H1 (cell line): ENCODE data around the gene ABL1. TPM values are rescaled to one million over a fixed set of nuclear protein-coding genes. Genes with fewer than 3 reads are reported as not detected.

Experiments used
- CTCF ChIA-PET: fragments of 300-600 bp; sonication (Branson Sonifier 250); formaldehyde crosslinking; loops from one replicate; lab custom pipeline; 2021; ENCODE audit not compliant: partially characterized antibody; lab: Charles Lee
- POLR2A ChIA-PET: fragments of 300-600 bp; sonication (Branson Sonifier 250); formaldehyde crosslinking; loops from one replicate; lab custom pipeline; 2021; ENCODE audit warnings: inconsistent platforms; ENCODE audit not compliant: partially characterized antibody; lab: Charles Lee
- DNase-seq, 2 experiments: peaks; one replicate each; pipeline versions ENCODE4 v3.0.0 to v3.0.0-alpha.2; 2010 to 2022; ENCODE audit warnings: low spot score in 2 of 2, low read depth in 1 of 2, mixed read lengths in 1 of 2
- FAIRE-seq: peaks from 2 replicates; lab custom pipeline; 2011; peaks lifted over from hg19 to GRCh38; lab: Jason Lieb, UNC
- H2AFZ ChIP-seq: 2 replicates; pipeline ENCODE4 v1.8.1; 2012; ENCODE audit warnings: low read length, inconsistent platforms
- H2AK5ac ChIP-seq: 2 replicates; pipeline ENCODE4 v1.6.1; 2013; ENCODE audit warnings: low read depth, low read length
- H2BK120ac ChIP-seq: replicated peaks from 2 replicates; pipeline ENCODE3; 2013; ENCODE audit warnings: low read depth, low read length, inconsistent platforms
- H2BK12ac ChIP-seq: 2 replicates; pipeline ENCODE4 v1.6.1; 2013; ENCODE audit warnings: low read depth, low read length
- H2BK15ac ChIP-seq: 2 replicates; pipeline ENCODE4 v1.6.1; 2013; ENCODE audit warnings: low read length
- H2BK20ac ChIP-seq: 2 replicates; pipeline ENCODE4 v1.6.1; 2013; ENCODE audit warnings: low read length
- H2BK5ac ChIP-seq: 2 replicates; pipeline ENCODE4 v1.6.1; 2013; ENCODE audit warnings: low read depth, low read length
- H3K14ac ChIP-seq: 2 replicates; pipeline ENCODE4 v1.6.1; 2013; ENCODE audit warnings: inconsistent platforms; ENCODE audit not compliant: insufficient read length
- H3K18ac ChIP-seq: 2 replicates; pipeline ENCODE4 v1.6.1; 2013; ENCODE audit warnings: low read length; ENCODE audit errors: extremely low read depth
- H3K23ac ChIP-seq: 2 replicates; pipeline ENCODE4 v1.6.1; 2013; ENCODE audit warnings: inconsistent platforms; ENCODE audit not compliant: insufficient read length
- H3K23me2 ChIP-seq: 2 replicates; pipeline ENCODE4 v1.6.1; 2013; ENCODE audit warnings: low read depth, low read length
- H3K27ac ChIP-seq: 2 replicates; pipeline ENCODE4 v1.6.1; 2011; ENCODE audit warnings: low read depth, low read length, inconsistent platforms
- H3K27me3 ChIP-seq, 4 experiments: replicated peaks in 1 of 4; 1 replicate in 1 of 4; 2 replicates in 3 of 4; pipeline versions ENCODE4 v1.6.1 to v1.8.1; 2011 to 2013; ENCODE audit warnings: low read length in 3 of 4, mild to moderate bottlenecking in 3 of 4, inconsistent platforms in 2 of 4, mixed read lengths in 2 of 4, moderate library complexity in 1 of 4; ENCODE audit not compliant: control insufficient read depth in 3 of 4, insufficient read depth in 3 of 4; ENCODE audit errors: extremely low read depth in 1 of 4
- H3K36me3 ChIP-seq, 4 experiments: 2 replicates each; pipeline versions ENCODE4 v1.6.1 to v1.8.1; 2011 to 2013; ENCODE audit warnings: mild to moderate bottlenecking in 4 of 4, low read length in 3 of 4, moderate library complexity in 2 of 4, control low read depth in 1 of 4, inconsistent platforms in 1 of 4; ENCODE audit not compliant: insufficient read depth in 4 of 4, control insufficient read depth in 2 of 4
- H3K4ac ChIP-seq: replicated peaks from 2 replicates; pipeline ENCODE3; 2013; ENCODE audit warnings: low read length, low read depth, mixed read lengths, inconsistent platforms; ENCODE audit not compliant: insufficient read length
- H3K4me1 ChIP-seq, 4 experiments: replicated peaks in 1 of 4; 1 replicate in 1 of 4; 2 replicates in 3 of 4; pipeline versions ENCODE4 v1.6.1 to v1.8.1; 2011 to 2013; ENCODE audit warnings: low read length in 3 of 4, inconsistent platforms in 2 of 4, mixed read lengths in 1 of 4; ENCODE audit not compliant: insufficient read depth in 4 of 4, control insufficient read depth in 3 of 4
- H3K4me2 ChIP-seq, 2 experiments: 2 replicates each; pipeline versions ENCODE4 v1.6.1 to v1.8.1; 2011 to 2013; ENCODE audit warnings: low read depth in 2 of 2, low read length in 2 of 2, control low read depth in 1 of 2, inconsistent platforms in 1 of 2, mild to moderate bottlenecking in 1 of 2; ENCODE audit not compliant: insufficient read depth in 1 of 2
- H3K4me3 ChIP-seq, 4 experiments: fragments of 200-600, 300-600 bp in 1 of 4; sonication (generic), shearing (Covaris generic), sonication (Bioruptor Twin) in 1 of 4; 2 replicates each; pipeline versions ENCODE4 v1.5.1 to v1.8.1; 2011 to 2016; ENCODE audit warnings: low read length in 4 of 4, low read depth in 3 of 4, control low read depth in 2 of 4, inconsistent platforms in 2 of 4, mild to moderate bottlenecking in 2 of 4, mixed read lengths in 1 of 4, moderate library complexity in 1 of 4; ENCODE audit not compliant: insufficient read depth in 2 of 4; ENCODE audit errors: extremely low read depth in 1 of 4
- H3K56ac ChIP-seq: replicated peaks from 2 replicates; pipeline ENCODE3; 2013; ENCODE audit warnings: low read depth, mild to moderate bottlenecking, mixed read lengths, low read length, inconsistent platforms; ENCODE audit not compliant: insufficient read length
- H3K79me1 ChIP-seq: 2 replicates; pipeline ENCODE4 v1.6.1; 2013; ENCODE audit warnings: low read depth, low read length, control low read depth
- H3K79me2 ChIP-seq, 2 experiments: 2 replicates each; pipeline versions ENCODE4 v1.6.1 to v1.8.1; 2012 to 2013; ENCODE audit warnings: low read length in 2 of 2, mild to moderate bottlenecking in 2 of 2, inconsistent platforms in 1 of 2; ENCODE audit not compliant: insufficient read depth in 2 of 2, control insufficient read depth in 1 of 2
- H3K9ac ChIP-seq, 4 experiments: replicated peaks in 1 of 4; 1 replicate in 1 of 4; 2 replicates in 3 of 4; pipeline versions ENCODE4 v1.6.1 to v1.8.1; 2011 to 2013; ENCODE audit warnings: low read depth in 3 of 4, low read length in 3 of 4, control low read depth in 2 of 4, mild to moderate bottlenecking in 2 of 4, moderate library complexity in 2 of 4, inconsistent platforms in 1 of 4; ENCODE audit errors: extremely low read depth in 1 of 4
- H3K9me3 ChIP-seq, 2 experiments: 2 replicates each; pipeline versions ENCODE4 v1.6.1 to v1.8.1; 2012 to 2013; ENCODE audit warnings: mild to moderate bottlenecking in 2 of 2, moderate library complexity in 2 of 2, control low read depth in 1 of 2, inconsistent platforms in 1 of 2, low read depth in 1 of 2, low read length in 1 of 2, mixed read lengths in 1 of 2; ENCODE audit not compliant: insufficient read depth in 2 of 2
- H4K20me1 ChIP-seq, 2 experiments: replicated peaks in 1 of 2; 2 replicates each; pipeline versions ENCODE3 to v1.8.1; 2011 to 2013; ENCODE audit warnings: inconsistent platforms in 2 of 2, low read length in 2 of 2, mild to moderate bottlenecking in 1 of 2; ENCODE audit not compliant: insufficient read depth in 2 of 2, control insufficient read depth in 1 of 2
- H4K5ac ChIP-seq: 2 replicates; pipeline ENCODE4 v1.6.1; 2013; ENCODE audit warnings: low read length, low read depth, mixed read lengths, inconsistent platforms; ENCODE audit not compliant: insufficient read length
- H4K8ac ChIP-seq: 2 replicates; pipeline ENCODE4 v1.8.0; 2013; ENCODE audit warnings: mild to moderate bottlenecking, moderate library complexity, low read length, inconsistent platforms; ENCODE audit not compliant: insufficient read depth; ENCODE audit errors: extremely low read depth
- H4K91ac ChIP-seq: replicated peaks from 2 replicates; pipeline ENCODE3; 2013; ENCODE audit warnings: low read length, mixed read lengths, inconsistent platforms; ENCODE audit not compliant: insufficient read length
- CBX5 ChIP-seq: fragments of 300-800, 300-1000 bp; sonication (generic); IDR thresholded peaks from 2 replicates; pipeline ENCODE4 v1.7.1; 2016; ENCODE audit warnings: antibody characterized with exemption, low read length, low read depth
- EZH2 ChIP-seq: fragments of 200-600 bp; sonication (generic); IDR thresholded peaks from 2 replicates; pipeline ENCODE4 v1.7.1; 2012; ENCODE audit warnings: low read depth, mild to moderate bottlenecking, moderate library complexity, low read length, inconsistent platforms; ENCODE audit not compliant: severe bottlenecking
- SUZ12 ChIP-seq: fragments of 200-600 bp; sonication (generic); IDR thresholded peaks from 2 replicates; pipeline ENCODE4 v1.6.1; 2012; ENCODE audit warnings: mild to moderate bottlenecking, inconsistent platforms, low read length, moderate library complexity, mixed read lengths
- WGBS, 2 experiments: shearing (Covaris generic) in 1 of 2; methylation state at CpG; one replicate each; pipeline versions ENCODE4 v1.1.6 to v1.1.7; 2013 to 2015; ENCODE audit warnings: low lambda C conversion rate in 2 of 2, mixed read lengths in 2 of 2, inconsistent platforms in 1 of 2, low coverage in 1 of 2, missing lambda C conversion rate in 1 of 2; ENCODE audit not compliant: insufficient replicate concordance in 2 of 2, insufficient coverage in 1 of 2, insufficient read length in 1 of 2; ENCODE audit errors: extremely low coverage in 1 of 2, missing lambda C conversion rate in 1 of 2; 5-methylcytosine and 5-hydroxymethylcytosine counted together
- polyA plus RNA-seq, 7 experiments: library from polyadenylated mRNA; depleted of rRNA in 3 of 7; stranded (reverse) in 5 of 7; unstranded in 2 of 7; fragments of >200 nt in 5 of 7; fragments of 200-250 nt in 2 of 7; gene quantifications; 1 replicate in 5 of 7; 2 replicates in 1 of 7; 4 replicates in 1 of 7; pipeline versions ENCODE4 v1.2.1 to v1.2.3, GENCODE V29; 2011 to 2013; ENCODE audit warnings: missing spikeins in 2 of 7, mixed read lengths in 2 of 7
- total RNA-seq: library from RNA; stranded (reverse); fragmentation: NEBNext Ultra II Directional; extraction: Animal tissue kit (Norgen Biotek cat#: 25700); gene quantifications from 2 replicates; pipeline ENCODE4 v1.2.1, GENCODE V29; 2021

Gene ABL1
- total and polyA plus RNA-seq, 2 of the 8 experiments (the other 6 are each of a cell fraction or from before 2014, with no cell fraction given): 35.3 to 104 TPM

DNA sequence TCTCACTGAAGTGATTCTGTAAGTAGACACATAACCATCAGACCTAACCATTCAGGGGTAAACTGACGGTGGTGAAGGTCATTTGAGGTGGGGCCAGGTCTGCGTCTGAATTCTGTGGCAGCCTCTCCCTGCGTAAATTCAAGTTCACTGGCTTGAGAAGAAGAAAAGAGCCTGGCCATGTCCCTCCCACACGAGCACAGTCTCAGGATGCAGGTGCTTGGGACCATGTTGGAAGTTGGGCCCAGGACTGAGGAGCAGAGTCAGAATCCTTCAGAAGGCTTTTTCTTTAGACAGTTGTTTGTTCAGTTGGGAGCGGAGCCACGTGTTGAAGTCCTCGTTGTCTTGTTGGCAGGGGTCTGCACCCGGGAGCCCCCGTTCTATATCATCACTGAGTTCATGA, 37.5 kb downstream of the ABL1 start:
- peaks cover 0 to 8% of the 10 kb centered on the region in 2 experiments for H4K20me1 ChIP-seq
- CTCF ChIA-PET: interaction anchor here (1.2 to 12.4 kb wide), 5 partner anchors 10 to 175 kb away, joined by 3 to 317 read pairs (median 4); no protein-coding TSS in a partner anchor

More for the DNA sequence above, 37.5 kb downstream of the ABL1 start:
- Histone ChIP-seq H2AK5ac (no peak overlapping the region), H3K23ac (no peak overlapping the region), H2BK20ac (no peak overlapping the region), H3K14ac (no peak overlapping the region), H3K56ac (no peak overlapping the region), H3K79me1 (peaks cover 4% of the 10 kb centered on the region), H4K5ac (no peak overlapping the region), H3K79me2 (peaks cover 0 to 25% of the 10 kb centered on the region in 2 experiments; a peak in 2 of 4 replicates), H3K4me2 (no peak overlapping the region), H3K4me1 (no peaks in the 10 kb centered on the region), H4K8ac (no peak overlapping the region), H2BK15ac (no peak overlapping the region), H3K4ac (no peak overlapping the region), H3K9ac (no peak overlapping the region), H3K18ac (no peak overlapping the region), H3K4me3 (no peak overlapping the region), H2AFZ (no peak overlapping the region), H3K9me3 (no peaks in the 10 kb centered on the region), H3K27me3 (no peaks in the 10 kb centered on the region), H2BK5ac (no peak overlapping the region), H3K23me2 (no peaks in the 10 kb centered on the region), H3K36me3 (peaks cover 28 to 48% (median 44%) of the 10 kb centered on the region in 4 experiments), H4K91ac (no peak overlapping the region), H2BK120ac (no peak overlapping the region), H2BK12ac (no peak overlapping the region), H3K27ac (no peak overlapping the region)
- DNase-seq: no peak
- POLR2A ChIA-PET: no interaction called here
- no peak for TF ChIP-seq CBX5
- no peak for TF ChIP-seq SUZ12
- TF ChIP-seq EZH2: no peak
- 93% methylated on average over 9 of the region's 9 CpGs; no CpG with 5 or more reads in 1 of the 2 experiments for WGBS, 2 experiments
- FAIRE-seq: no peak
